ENCODE data around the gene SLC1A6.
"Not testable (repeated sequence)": the region's sequence is repeated elsewhere in the genome, so short reads cannot be mapped to it uniquely, and the experiment has no call there.

SLC1A6 gene

GRCh38 chr19:14957464-14957863 is 22.2 kb downstream of the SLC1A6 start:
- DNase-seq (ENCODE audit: low read depth): no peak

GRCh38 chr19:14954071-14954655 is 25.5 kb downstream of the SLC1A6 start:
- no peak for DNase-seq (ENCODE audit: low read depth)

GRCh38 chr19:14952767-14953166 is 26.9 kb downstream of the SLC1A6 start:
- DNase-seq (ENCODE audit: low read depth): no peak

- DNase-seq (ENCODE audit: low read depth): no peak
Observed at GRCh38 chr19:14950421-14950820, 29.2 kb downstream of the SLC1A6 start.

- DNase-seq (ENCODE audit: low read depth): no peak
Observed at GRCh38 chr19:14949876-14950275, 29.8 kb downstream of the SLC1A6 start.

- not testable (repeated sequence) for DNase-seq (ENCODE audit: low read depth)
Observed at GRCh38 chr19:14949413-14949812, 30.3 kb downstream of the SLC1A6 start.

GRCh38 chr19:14944456-14944855 is 35.2 kb downstream of the SLC1A6 start:
- no peak for DNase-seq (ENCODE audit: low read depth)

GRCh38 chr19:14943601-14944000 is 36.1 kb downstream of the SLC1A6 start:
- DNase-seq (ENCODE audit: low read depth): no peak

GRCh38 chr19:14941189-14941588 is 38.5 kb downstream of the SLC1A6 start, which contains the start of gene OR7C2:
Gene OR7C2, plus strand, starts transcription at chr19:14941489. Its CDS starts 0 bp downstream, at chr19:14941489.
- DNase-seq (ENCODE audit: low read depth): no peak

GRCh38 chr19:14940266-14940665 is 39.4 kb downstream of the SLC1A6 start:
- DNase-seq (ENCODE audit: low read depth): no peak

- DNase-seq (ENCODE audit: low read depth): no peak
Observed at GRCh38 chr19:14933506-14933905, 46.2 kb downstream of the SLC1A6 start.

- no peak for DNase-seq (ENCODE audit: low read depth)
Observed at GRCh38 chr19:14916848-14917247, 62.8 kb downstream of the SLC1A6 start.

GRCh38 chr19:14915116-14915515 is 64.5 kb downstream of the SLC1A6 start:
- DNase-seq (ENCODE audit: low read depth): no peak

GRCh38 chr19:14906711-14907110 is 73.0 kb downstream of the SLC1A6 start:
- no peak for DNase-seq (ENCODE audit: low read depth)

- no peak for DNase-seq (ENCODE audit: low read depth)
Observed at GRCh38 chr19:14901675-14902260, 77.9 kb downstream of the SLC1A6 start.

Measured in stimulated activated CD8-positive, alpha-beta memory T cell treated with anti-CD3 and anti-CD28 coated beads, Interleukin-4, amount 100 ng/mL, for 24 hours (primary cell).